Liver (tissue), 9 donors: Measurements from ENCODE around the gene RER1. TPM values are rescaled to one million over a fixed set of nuclear protein-coding genes. Genes with fewer than 3 reads are reported as not detected.

Experiments
- DNase-seq: peaks from one replicate; pipeline ENCODE4 v3.0.0-alpha.2; 2017; ENCODE audit warnings: low spot score
- H3K27ac ChIP-seq, 2 donors: one replicate each; pipeline ENCODE4 v1.7.0; 2013; ENCODE audit warnings: inconsistent platforms in 2 of 2, low read length in 2 of 2, control low read depth in 1 of 2, low read depth in 1 of 2, mild to moderate bottlenecking in 1 of 2
- H3K27me3 ChIP-seq, 4 donors: one replicate each; pipeline versions ENCODE4 v1.6.1 to v1.7.0; 2013; ENCODE audit warnings: low read length in 3 of 4, inconsistent platforms in 1 of 4, mild to moderate bottlenecking in 1 of 4, moderate library complexity in 1 of 4; ENCODE audit not compliant: control insufficient read depth in 4 of 4, insufficient read depth in 4 of 4
- H3K36me3 ChIP-seq, 4 donors: one replicate each; pipeline versions ENCODE4 v1.6.1 to v1.7.0; 2013; ENCODE audit warnings: low read length in 3 of 4, mild to moderate bottlenecking in 3 of 4, low read depth in 1 of 4, moderate library complexity in 1 of 4; ENCODE audit not compliant: control insufficient read depth in 4 of 4, insufficient read depth in 3 of 4
- H3K4me1 ChIP-seq, 4 donors: one replicate each; pipeline versions ENCODE4 v1.6.1 to v1.7.0; 2013; ENCODE audit warnings: low read length in 3 of 4, mild to moderate bottlenecking in 3 of 4, moderate library complexity in 1 of 4; ENCODE audit not compliant: control insufficient read depth in 4 of 4, insufficient read depth in 4 of 4
- H3K4me3 ChIP-seq, 3 donors: one replicate each; pipeline versions ENCODE4 v1.6.1 to v1.7.0; 2013; ENCODE audit warnings: low read length in 3 of 3, control low read depth in 1 of 3, low read depth in 1 of 3, mild to moderate bottlenecking in 1 of 3
- H3K9ac ChIP-seq, 2 donors: one replicate each; pipeline ENCODE4 v1.7.0; 2013; ENCODE audit warnings: low read length in 2 of 2, mild to moderate bottlenecking in 2 of 2, moderate library complexity in 2 of 2, control low read depth in 1 of 2, low read depth in 1 of 2
- H3K9me3 ChIP-seq, 4 donors: one replicate each; pipeline versions ENCODE4 v1.6.1 to v1.7.0; 2013; ENCODE audit warnings: low read length in 3 of 4; ENCODE audit not compliant: control insufficient read depth in 4 of 4
- ATF3 ChIP-seq: IDR thresholded peaks from 2 replicates; pipeline ENCODE4 v1.6.1; 2016; ENCODE audit warnings: antibody characterized with exemption
- EGR1 ChIP-seq, 2 donors: IDR thresholded peaks; 2 replicates each; pipeline ENCODE4 v1.6.1; 2016 to 2018; ENCODE audit warnings: antibody characterized with exemption in 2 of 2, low read depth in 2 of 2
- FOXA1 ChIP-seq: IDR thresholded peaks from 2 replicates; pipeline ENCODE4 v1.6.1; 2016; ENCODE audit warnings: antibody characterized with exemption
- FOXA2 ChIP-seq: IDR thresholded peaks from 2 replicates; pipeline ENCODE4 v1.6.1; 2016; ENCODE audit warnings: antibody characterized with exemption
- GABPA ChIP-seq, 2 donors: IDR thresholded peaks in 1 of 2; conservative IDR thresholded peaks in 1 of 2; 2 replicates each; pipeline ENCODE4 v1.6.1; 2016; ENCODE audit warnings: antibody characterized with exemption in 2 of 2, mild to moderate bottlenecking in 1 of 2, moderate library complexity in 1 of 2
- HNF4A ChIP-seq, 2 donors: conservative IDR thresholded peaks; 2 replicates each; pipeline ENCODE4 v1.6.1; 2016; ENCODE audit warnings: antibody characterized with exemption in 2 of 2, mild to moderate bottlenecking in 2 of 2
- HNF4G ChIP-seq: IDR thresholded peaks from 2 replicates; pipeline ENCODE4 v1.6.1; 2016; ENCODE audit warnings: antibody characterized with exemption
- JUND ChIP-seq, 2 donors: IDR thresholded peaks; 2 replicates each; pipeline ENCODE4 v1.6.1; 2016; ENCODE audit warnings: antibody characterized with exemption in 2 of 2
- NR2F2 ChIP-seq: IDR thresholded peaks from 2 replicates; pipeline ENCODE4 v1.6.1; 2016; ENCODE audit warnings: antibody characterized with exemption
- RAD21 ChIP-seq, 2 donors: IDR thresholded peaks; 2 replicates each; pipeline ENCODE4 v1.6.1; 2016; ENCODE audit warnings: antibody characterized with exemption in 2 of 2, mild to moderate bottlenecking in 2 of 2
- REST ChIP-seq: IDR thresholded peaks from 2 replicates; pipeline ENCODE4 v1.6.1; 2016; ENCODE audit warnings: antibody characterized with exemption, mild to moderate bottlenecking
- RXRA ChIP-seq, 2 donors: IDR thresholded peaks; 2 replicates each; pipeline ENCODE4 v1.6.1; 2017 to 2018; ENCODE audit warnings: antibody characterized with exemption in 2 of 2, mild to moderate bottlenecking in 1 of 2
- SP1 ChIP-seq: IDR thresholded peaks from 2 replicates; pipeline ENCODE4 v1.6.1; 2018; ENCODE audit warnings: antibody characterized with exemption, mild to moderate bottlenecking
- TAF1 ChIP-seq: conservative IDR thresholded peaks from 2 replicates; pipeline ENCODE4 v1.6.1; 2016; ENCODE audit warnings: antibody characterized with exemption, mild to moderate bottlenecking
- YY1 ChIP-seq: IDR thresholded peaks from 2 replicates; pipeline ENCODE4 v1.6.1; 2016; ENCODE audit warnings: antibody characterized with exemption, mild to moderate bottlenecking
- WGBS: extraction: QIAGEN DNeasy Blood & Tissue Kit; methylation state at CpG from one replicate; pipeline ENCODE4 v1.1.7; 2013; 5-methylcytosine and 5-hydroxymethylcytosine counted together
- polyA plus RNA-seq, 2 donors: library from polyadenylated mRNA; stranded (reverse) in 1 of 2; unstranded in 1 of 2; fragments of 200-250 nt in 1 of 2; fragments of >200 nt in 1 of 2; fragmentation: Nextera tagmentation in 1 of 2; extraction: Ambion mirVana in 1 of 2; gene quantifications; one replicate each; pipeline versions ENCODE4 v1.2.1 to v1.2.3, GENCODE V29; 2013 to 2015
- total RNA-seq, 2 donors: library from RNA; depleted of rRNA; stranded (reverse); fragments of >200 nt; gene quantifications; one replicate each; pipeline ENCODE4 v1.2.3, GENCODE V29; 2014
- TF ChIP-seq, protein P1 (sequence below): IDR thresholded peaks from 2 replicates; pipeline ENCODE4 v1.6.1; 2016; ENCODE audit warnings: antibody characterized with exemption
- TF ChIP-seq, protein P2 (sequence below): IDR thresholded peaks from 2 replicates; pipeline ENCODE4 v1.6.1; 2016; ENCODE audit warnings: antibody characterized with exemption
- TF ChIP-seq, protein P3 (sequence below): fragments of 150-350 bp; IDR thresholded peaks from 2 replicates; pipeline ENCODE4 v1.5.1; 2017; ENCODE audit warnings: improper control_type of control experiment, low read depth, low read length; ENCODE audit not compliant: missing input control
- donor health status: healthy.
- donor health status: healthy.
- donor health status: healthy.
- donor health status: healthy.
- donor health status: healthy.

Gene RER1
- total and polyA plus RNA-seq, 4 donors = 43.5 to 142 (median 89.7) TPM

DNA sequence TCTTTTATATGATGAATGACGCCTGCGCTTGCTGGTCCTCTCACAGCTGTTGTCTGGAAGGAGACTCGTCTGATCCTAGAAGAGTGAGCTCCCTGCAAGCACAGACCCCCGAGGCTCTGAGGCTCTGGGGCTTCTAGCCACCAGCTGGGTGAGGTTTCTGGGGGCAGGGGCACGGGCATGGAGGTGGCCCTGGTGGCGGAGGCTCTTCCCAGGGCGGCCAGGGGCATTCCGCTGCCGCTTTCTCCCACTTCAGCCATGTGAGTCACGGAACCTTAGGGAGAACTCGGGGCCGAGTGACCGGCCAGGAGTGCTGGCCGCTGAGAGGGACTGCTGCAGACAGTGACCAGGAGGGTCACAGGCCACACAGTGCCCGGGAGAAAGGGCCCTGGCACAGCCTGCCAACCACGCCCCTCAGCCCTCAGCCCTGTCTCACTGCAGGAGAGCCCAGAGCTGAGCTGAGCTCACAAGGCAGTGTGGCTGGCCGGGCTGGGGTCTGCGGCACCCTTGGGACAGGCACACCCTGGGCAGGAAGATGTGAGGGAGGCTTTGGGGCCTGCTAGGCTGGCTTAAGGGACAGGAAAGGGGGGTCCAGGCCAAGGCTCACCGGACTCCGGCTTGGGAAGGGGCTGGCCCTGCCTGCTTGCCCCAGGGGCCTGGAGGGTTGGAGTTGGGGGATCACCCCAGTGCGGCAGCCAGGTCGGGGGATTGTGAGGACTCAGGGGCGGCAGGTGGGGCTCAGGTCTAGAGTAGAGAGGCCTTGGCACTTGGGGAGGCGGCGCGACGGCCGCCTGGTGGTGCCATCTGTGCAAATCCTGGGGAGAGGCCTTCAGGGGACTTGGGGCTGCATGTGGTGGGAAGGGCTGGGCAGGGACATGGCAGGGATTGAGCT lies 36.0 kb upstream of the RER1 start:
- H3K9me3 ChIP-seq = no peaks in the 10 kb centered on the region
- H3K27ac ChIP-seq = no peak overlapping the region
- H3K9ac ChIP-seq = no peak overlapping the region
- H3K27me3 ChIP-seq = no peaks in the 10 kb centered on the region
- no peaks in the 10 kb centered on the region for H3K36me3 ChIP-seq
- WGBS = 87% methylated on average over 28 of the region's 28 CpGs
- no peak overlapping the region for H3K4me3 ChIP-seq
- TF ChIP-seq ATF3 = no peak
- no peak for TF ChIP-seq GABPA (IDR thresholded peaks at IDR 0.05 in 1 of 2, conservative IDR thresholded peaks at IDR 0.05 in 1 of 2)
- no peak for TF ChIP-seq REST
- no peak for TF ChIP-seq EGR1 (IDR thresholded peaks at IDR 0.05; ENCODE audit: low read depth in 2 of 2)
- no peak for TF ChIP-seq SP1
- no peak for TF ChIP-seq YY1
- no peak for TF ChIP-seq TAF1
- no peak for TF ChIP-seq RXRA (IDR thresholded peaks at IDR 0.05)
- TF ChIP-seq JUND (IDR thresholded peaks at IDR 0.05) = no peak
- H3K4me1 ChIP-seq = no peaks in the 10 kb centered on the region
- no peak for DNase-seq

- no peak for DNase-seq
- TF ChIP-seq YY1 (no peak), FOXA2 (no peak), RXRA (IDR thresholded peaks at IDR 0.05) (no peak), REST (no peak), NR2F2 (no peak), JUND (IDR thresholded peaks at IDR 0.05) (no peak), FOXA1 (no peak), HNF4A (conservative IDR thresholded peaks at IDR 0.05) (no peak), HNF4G (no peak), TAF1 (no peak), GABPA (IDR thresholded peaks at IDR 0.05 in 1 of 2, conservative IDR thresholded peaks at IDR 0.05 in 1 of 2) (no peak), RAD21 (IDR thresholded peaks at IDR 0.05) (no peak), ATF3 (no peak), EGR1 (IDR thresholded peaks at IDR 0.05; ENCODE audit: low read depth in 2 of 2) (no peak), SP1 (no peak)
- TF ChIP-seq, protein P1, sequence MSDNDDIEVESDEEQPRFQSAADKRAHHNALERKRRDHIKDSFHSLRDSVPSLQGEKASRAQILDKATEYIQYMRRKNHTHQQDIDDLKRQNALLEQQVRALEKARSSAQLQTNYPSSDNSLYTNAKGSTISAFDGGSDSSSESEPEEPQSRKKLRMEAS = no peak
- TF ChIP-seq, protein P2, sequence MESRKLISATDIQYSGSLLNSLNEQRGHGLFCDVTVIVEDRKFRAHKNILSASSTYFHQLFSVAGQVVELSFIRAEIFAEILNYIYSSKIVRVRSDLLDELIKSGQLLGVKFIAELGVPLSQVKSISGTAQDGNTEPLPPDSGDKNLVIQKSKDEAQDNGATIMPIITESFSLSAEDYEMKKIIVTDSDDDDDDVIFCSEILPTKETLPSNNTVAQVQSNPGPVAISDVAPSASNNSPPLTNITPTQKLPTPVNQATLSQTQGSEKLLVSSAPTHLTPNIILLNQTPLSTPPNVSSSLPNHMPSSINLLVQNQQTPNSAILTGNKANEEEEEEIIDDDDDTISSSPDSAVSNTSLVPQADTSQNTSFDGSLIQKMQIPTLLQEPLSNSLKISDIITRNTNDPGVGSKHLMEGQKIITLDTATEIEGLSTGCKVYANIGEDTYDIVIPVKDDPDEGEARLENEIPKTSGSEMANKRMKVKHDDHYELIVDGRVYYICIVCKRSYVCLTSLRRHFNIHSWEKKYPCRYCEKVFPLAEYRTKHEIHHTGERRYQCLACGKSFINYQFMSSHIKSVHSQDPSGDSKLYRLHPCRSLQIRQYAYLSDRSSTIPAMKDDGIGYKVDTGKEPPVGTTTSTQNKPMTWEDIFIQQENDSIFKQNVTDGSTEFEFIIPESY = no peak
- TF ChIP-seq, protein P3, sequence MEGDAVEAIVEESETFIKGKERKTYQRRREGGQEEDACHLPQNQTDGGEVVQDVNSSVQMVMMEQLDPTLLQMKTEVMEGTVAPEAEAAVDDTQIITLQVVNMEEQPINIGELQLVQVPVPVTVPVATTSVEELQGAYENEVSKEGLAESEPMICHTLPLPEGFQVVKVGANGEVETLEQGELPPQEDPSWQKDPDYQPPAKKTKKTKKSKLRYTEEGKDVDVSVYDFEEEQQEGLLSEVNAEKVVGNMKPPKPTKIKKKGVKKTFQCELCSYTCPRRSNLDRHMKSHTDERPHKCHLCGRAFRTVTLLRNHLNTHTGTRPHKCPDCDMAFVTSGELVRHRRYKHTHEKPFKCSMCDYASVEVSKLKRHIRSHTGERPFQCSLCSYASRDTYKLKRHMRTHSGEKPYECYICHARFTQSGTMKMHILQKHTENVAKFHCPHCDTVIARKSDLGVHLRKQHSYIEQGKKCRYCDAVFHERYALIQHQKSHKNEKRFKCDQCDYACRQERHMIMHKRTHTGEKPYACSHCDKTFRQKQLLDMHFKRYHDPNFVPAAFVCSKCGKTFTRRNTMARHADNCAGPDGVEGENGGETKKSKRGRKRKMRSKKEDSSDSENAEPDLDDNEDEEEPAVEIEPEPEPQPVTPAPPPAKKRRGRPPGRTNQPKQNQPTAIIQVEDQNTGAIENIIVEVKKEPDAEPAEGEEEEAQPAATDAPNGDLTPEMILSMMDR = no peak
Observed at GRCh38 chr1:2356401-2356800, 35.2 kb upstream of the RER1 start.

More at GRCh38 chr1:2356401-2356800, 35.2 kb upstream of the RER1 start:
- WGBS = 93% methylated on average over 15 of the region's 15 CpGs
- Histone ChIP-seq H3K9me3 (no peaks in the 10 kb centered on the region), H3K27ac (no peak overlapping the region), H3K4me3 (no peak overlapping the region), H3K27me3 (no peaks in the 10 kb centered on the region), H3K4me1 (no peaks in the 10 kb centered on the region), H3K36me3 (no peaks in the 10 kb centered on the region), H3K9ac (no peak overlapping the region)
